HG03565 (cell line): ENCODE results near the gene SUN3.

Experiments used
- ATAC-seq: cut with Tn5 transposase; IDR thresholded peaks from one replicate; pipeline ENCODE4 v1.9.1; 2021; ENCODE audit warnings: mild to moderate bottlenecking, moderate library complexity; ENCODE audit not compliant: unreplicated experiment

Gene SUN3

GRCh38 chr7:47979832-47980181 lies 49.1 kb downstream of the SUN3 start:
- no peak for ATAC-seq

GRCh38 chr7:47979145-47979831 lies 49.6 kb downstream of the SUN3 start, which contains the start of gene HUS1:
TSS of gene HUS1 (minus strand) at chr7:47979615. CDS start at chr7:47979519, 96 bp downstream.
- peak; percentile 98 for ATAC-seq

- ATAC-seq: no peak
These were observed 50.1 kb downstream of the SUN3 start for GRCh38 chr7:47978790-47979144.

GRCh38 chr7:47973739-47974138 lies 55.2 kb downstream of the SUN3 start:
- ATAC-seq: no peak

GRCh38 chr7:47970761-47971160 lies 58.1 kb downstream of the SUN3 start:
- no peak for ATAC-seq

GRCh38 chr7:47968847-47969774 lies 59.8 kb downstream of the SUN3 start:
- peak; percentile 57 for ATAC-seq

GRCh38 chr7:47967708-47968107 lies 61.2 kb downstream of the SUN3 start:
- no peak for ATAC-seq

GRCh38 chr7:47967123-47967522 lies 61.8 kb downstream of the SUN3 start:
- no peak for ATAC-seq

- ATAC-seq: no peak
These were observed 63.5 kb downstream of the SUN3 start for GRCh38 chr7:47965456-47965855.

GRCh38 chr7:47962262-47962661 lies 66.6 kb downstream of the SUN3 start:
- ATAC-seq: no peak

- no peak for ATAC-seq
These were observed 71.8 kb downstream of the SUN3 start for GRCh38 chr7:47957156-47957555.

- no peak for ATAC-seq
These were observed 72.7 kb downstream of the SUN3 start for GRCh38 chr7:47956220-47956619.

- peak; percentile 63 for ATAC-seq
These were observed 74.5 kb downstream of the SUN3 start for GRCh38 chr7:47954231-47954911.

- ATAC-seq: peak; percentile 77
These were observed 75.1 kb downstream of the SUN3 start for GRCh38 chr7:47953822-47954221.

- ATAC-seq: no peak
These were observed 76.7 kb downstream of the SUN3 start for GRCh38 chr7:47952224-47952623.

GRCh38 chr7:47951374-47951773 lies 77.5 kb downstream of the SUN3 start:
- ATAC-seq: no peak

- ATAC-seq: no peak
These were observed 78.2 kb downstream of the SUN3 start for GRCh38 chr7:47950714-47951113.

GRCh38 chr7:47949703-47950102 lies 79.2 kb downstream of the SUN3 start:
- ATAC-seq: no peak

- no peak for ATAC-seq
These were observed 80.6 kb downstream of the SUN3 start, which contains the start of gene PKD1L1 for GRCh38 chr7:47948141-47948790. TSS of gene PKD1L1 (minus strand) at chr7:47948466. CDS start at chr7:47948440, 26 bp downstream.

GRCh38 chr7:47947355-47947749 lies 81.6 kb downstream of the SUN3 start:
- ATAC-seq: no peak
